GM21717 (cell line): ENCODE measurements around the gene ERC2.
"Not testable (repeated sequence)": the region's sequence is repeated elsewhere in the genome, so short reads cannot be mapped to it uniquely, and the experiment has no call there.

ENCODE experiments used
- ATAC-seq: cut with Tn5 transposase; IDR thresholded peaks from one replicate; pipeline ENCODE4 v1.9.1; 2021; ENCODE audit warnings: mild to moderate bottlenecking, moderate library complexity; ENCODE audit not compliant: unreplicated experiment

Gene ERC2

GRCh38 chr3:56019490-56020146 lies 448.6 kb downstream of the ERC2 start:
- no peak for ATAC-seq

GRCh38 chr3:56015374-56015773 lies 452.9 kb downstream of the ERC2 start:
- ATAC-seq = not testable (repeated sequence)

- ATAC-seq = no peak
Measured at GRCh38 chr3:56012721-56013120, 455.5 kb downstream of the ERC2 start.

- no peak for ATAC-seq
Measured at GRCh38 chr3:56005196-56005805, 463.0 kb downstream of the ERC2 start.

GRCh38 chr3:56003129-56003528 lies 465.1 kb downstream of the ERC2 start:
- no peak for ATAC-seq

GRCh38 chr3:56001991-56002390 lies 466.3 kb downstream of the ERC2 start:
- ATAC-seq = no peak

GRCh38 chr3:56001537-56001936 lies 466.7 kb downstream of the ERC2 start:
- no peak for ATAC-seq

GRCh38 chr3:55989366-55989765 lies 478.9 kb downstream of the ERC2 start:
- no peak for ATAC-seq

GRCh38 chr3:55988905-55989304 lies 479.4 kb downstream of the ERC2 start:
- no peak for ATAC-seq

- ATAC-seq = no peak
Measured at GRCh38 chr3:55984626-55985025, 483.6 kb downstream of the ERC2 start.

GRCh38 chr3:55978953-55979352 lies 489.3 kb downstream of the ERC2 start:
- ATAC-seq = no peak

GRCh38 chr3:55974421-55975165 lies 493.7 kb downstream of the ERC2 start:
- no peak for ATAC-seq

- no peak for ATAC-seq
Measured at GRCh38 chr3:55969634-55970033, 498.6 kb downstream of the ERC2 start.

GRCh38 chr3:55968331-55968730 lies 499.9 kb downstream of the ERC2 start:
- no peak for ATAC-seq

GRCh38 chr3:55966566-55966965 lies 501.7 kb downstream of the ERC2 start:
- no peak for ATAC-seq

- peak; percentile 73 for ATAC-seq
Measured at GRCh38 chr3:55965776-55966175, 502.5 kb downstream of the ERC2 start.

- ATAC-seq = no peak
Measured at GRCh38 chr3:55964491-55964985, 503.7 kb downstream of the ERC2 start.

GRCh38 chr3:55963601-55964000 lies 504.7 kb downstream of the ERC2 start:
- ATAC-seq = no peak

GRCh38 chr3:55959471-55960080 lies 508.7 kb downstream of the ERC2 start:
- no peak for ATAC-seq

GRCh38 chr3:55958605-55959004 lies 509.7 kb downstream of the ERC2 start:
- ATAC-seq = no peak

GRCh38 chr3:55955891-55956477 lies 512.3 kb downstream of the ERC2 start:
- no peak for ATAC-seq
